Mesenteric fat pad (tissue), 1 donor: ENCODE data around the gene SCN9A. TPM values are rescaled to one million over a fixed set of nuclear protein-coding genes. Genes with fewer than 3 reads are reported as not detected.

Experiments used
- DNase-seq: peaks from one replicate; pipeline ENCODE4 v3.0.0-alpha.2; 2020; ENCODE audit warnings: low spot score
- total RNA-seq: library from RNA; stranded (reverse); fragmentation: NEBNext Ultra II Directional; extraction: Animal tissue kit (Norgen Biotek cat#: 25700); gene quantifications from one replicate; pipeline ENCODE4 v1.2.1, GENCODE V29; 2021
- donor health status: DM: yes; HTN: yes; CAD: no.

SCN9A gene
- total RNA-seq, 1 donor from 2014 or later, result 5.7 TPM

DNA sequence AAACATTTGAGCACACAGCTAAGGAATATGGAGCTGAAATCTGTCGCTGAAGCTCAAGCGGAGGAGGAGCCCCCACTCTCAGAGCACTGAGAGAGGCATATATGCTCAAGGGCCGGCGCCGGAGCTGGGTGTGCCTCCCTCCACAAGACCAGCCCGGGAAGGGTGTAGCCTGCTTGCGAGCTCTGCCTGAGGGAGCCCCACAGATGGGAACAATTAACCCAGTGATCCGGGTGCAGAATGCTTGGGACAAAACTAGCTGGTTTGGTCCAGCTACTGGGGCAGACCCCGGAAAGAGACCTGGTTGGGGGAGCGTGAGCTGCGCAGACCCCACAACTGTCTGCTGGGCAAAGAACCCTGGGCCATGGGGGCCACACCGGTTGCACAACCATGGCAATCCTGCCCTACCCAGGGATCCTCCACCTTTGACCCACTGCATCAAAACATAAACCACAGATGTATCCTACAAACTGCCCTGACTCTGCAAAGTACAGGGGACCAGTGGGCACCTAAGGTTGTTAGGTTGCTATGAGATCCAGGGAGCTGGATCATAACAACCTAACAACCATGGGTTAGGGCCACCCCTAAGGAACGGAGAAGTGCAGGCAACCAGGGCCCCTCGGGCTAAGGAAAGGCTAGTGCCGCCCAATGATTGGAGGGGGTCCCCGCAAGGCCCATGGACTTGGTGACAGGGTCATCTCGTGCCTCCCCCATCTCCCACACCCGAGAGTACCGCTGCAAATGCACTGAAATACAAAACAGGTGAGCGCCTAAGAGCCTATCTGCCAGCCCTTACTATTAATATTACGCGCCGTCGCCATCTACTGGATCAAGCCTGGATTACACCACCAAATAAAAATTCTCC, 194.6 kb downstream of the SCN9A start:
- no peak for DNase-seq

DNA sequence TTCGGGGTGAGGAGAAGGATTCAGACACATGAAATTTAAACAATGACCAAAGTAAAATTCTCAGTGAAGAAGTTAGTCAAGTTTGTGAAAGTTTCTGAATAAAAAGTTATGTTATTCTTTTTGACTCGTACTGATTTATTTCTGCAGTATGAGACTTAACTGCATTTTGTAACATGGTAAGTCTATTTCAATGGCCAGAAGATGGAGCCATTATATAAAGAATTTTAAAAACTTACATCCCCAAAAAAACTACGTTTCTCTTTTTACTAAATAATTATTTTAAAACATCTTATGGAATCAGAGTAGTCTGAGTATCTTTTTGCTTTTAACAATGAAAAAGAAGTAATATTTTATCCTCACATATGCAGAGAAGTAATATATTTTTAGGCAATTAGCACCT, 196.5 kb downstream of the SCN9A start:
- no peak for DNase-seq

GRCh38 chr2:166173263-166173662, 202.5 kb downstream of the SCN9A start:
- DNase-seq, result no peak

GRCh38 chr2:166171216-166171615, 204.5 kb downstream of the SCN9A start:
- DNase-seq, result no peak

- no peak for DNase-seq
Observed at GRCh38 chr2:166170356-166170755, 205.4 kb downstream of the SCN9A start.

GRCh38 chr2:166167449-166167848, 208.3 kb downstream of the SCN9A start:
- DNase-seq, result no peak

- no peak for DNase-seq
Observed at GRCh38 chr2:166163775-166164174, 212.0 kb downstream of the SCN9A start.

DNA sequence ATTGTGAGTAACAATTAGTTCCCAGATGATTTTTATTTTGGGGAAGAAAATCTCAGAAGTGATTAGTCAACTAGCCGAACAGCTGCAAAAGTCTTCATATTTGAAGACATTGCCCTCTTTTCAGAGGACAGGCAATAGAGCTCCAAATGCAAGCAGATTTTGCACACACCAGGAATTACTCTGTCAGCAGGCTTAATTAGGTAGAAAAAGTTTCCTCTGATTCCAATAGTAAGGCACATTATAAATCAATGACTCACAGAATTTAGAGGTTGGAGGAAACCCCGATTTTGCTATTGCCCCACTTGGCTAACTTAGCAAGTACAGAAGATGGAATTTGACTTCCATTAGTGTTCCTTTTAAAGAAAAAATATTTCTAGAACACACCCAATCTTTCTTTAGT, 217.2 kb downstream of the SCN9A start:
- no peak for DNase-seq

- no peak for DNase-seq
Observed at GRCh38 chr2:166157578-166157977, 218.2 kb downstream of the SCN9A start.

- no peak for DNase-seq
Observed at GRCh38 chr2:166156985-166157490, 218.7 kb downstream of the SCN9A start.

DNA sequence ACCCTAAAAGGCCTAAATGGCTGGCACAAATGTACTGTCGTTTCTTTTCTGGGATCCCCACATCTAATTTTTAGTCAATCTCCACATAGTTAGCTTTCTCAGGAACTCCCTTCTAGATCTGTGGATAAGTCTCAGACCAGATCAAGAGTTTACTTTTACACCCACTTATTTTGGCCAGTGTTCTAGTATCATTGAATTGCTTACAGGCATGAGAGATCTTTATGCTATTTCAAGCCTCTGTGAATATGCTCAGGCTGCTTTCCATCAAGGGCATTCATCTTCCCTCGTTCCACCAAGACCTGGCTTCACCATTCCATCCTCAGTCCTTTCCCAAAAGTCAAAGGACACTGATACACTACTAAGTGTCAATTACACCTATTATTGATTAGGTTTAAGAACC, 220.2 kb downstream of the SCN9A start:
- DNase-seq, result no peak

- DNase-seq, result no peak
Observed at GRCh38 chr2:166154685-166155338, 220.9 kb downstream of the SCN9A start.

GRCh38 chr2:166152064-166152463, 223.7 kb downstream of the SCN9A start:
- DNase-seq, result no peak

DNA sequence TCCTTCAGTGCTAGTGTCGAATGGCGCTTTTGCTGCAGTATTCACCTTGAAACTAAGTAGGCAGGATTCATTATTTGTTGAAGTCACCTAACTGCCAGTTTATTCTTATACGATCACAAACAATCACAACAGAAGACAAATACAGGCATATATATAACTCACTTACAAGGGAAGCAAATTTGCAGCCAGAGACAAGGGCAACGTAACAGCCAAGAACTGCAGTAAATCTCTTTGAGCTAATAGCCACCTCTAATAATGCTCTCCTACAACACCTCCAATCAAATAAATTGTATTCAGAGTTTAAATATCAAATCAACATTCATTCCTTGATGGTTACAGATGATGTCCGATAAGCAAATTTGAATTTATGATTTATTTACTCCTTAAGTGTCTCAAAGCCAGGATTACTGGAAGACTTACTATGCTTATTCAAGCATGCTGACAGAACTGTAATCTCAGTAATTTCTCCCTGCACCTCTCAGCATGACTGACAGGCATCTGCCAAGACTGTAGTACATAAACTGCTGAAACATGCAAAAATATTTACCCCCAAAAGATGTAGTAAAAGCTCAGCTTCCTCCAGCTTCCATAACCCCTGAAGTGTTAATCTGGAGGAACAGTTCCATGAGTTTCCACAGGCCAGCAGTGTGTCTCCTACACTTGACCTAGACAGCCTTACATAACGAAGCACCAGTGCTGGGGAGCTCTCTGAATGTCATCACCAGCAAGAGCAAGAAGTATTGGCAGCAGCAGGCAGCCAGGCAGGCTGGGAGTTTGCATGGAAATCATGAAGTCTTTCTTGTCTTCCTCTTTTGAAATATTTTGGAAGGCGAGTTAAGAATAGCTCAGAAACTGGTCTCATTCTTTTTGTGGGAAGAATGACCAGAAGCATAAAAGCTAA, 227.0 kb downstream of the SCN9A start:
- no peak for DNase-seq

DNA sequence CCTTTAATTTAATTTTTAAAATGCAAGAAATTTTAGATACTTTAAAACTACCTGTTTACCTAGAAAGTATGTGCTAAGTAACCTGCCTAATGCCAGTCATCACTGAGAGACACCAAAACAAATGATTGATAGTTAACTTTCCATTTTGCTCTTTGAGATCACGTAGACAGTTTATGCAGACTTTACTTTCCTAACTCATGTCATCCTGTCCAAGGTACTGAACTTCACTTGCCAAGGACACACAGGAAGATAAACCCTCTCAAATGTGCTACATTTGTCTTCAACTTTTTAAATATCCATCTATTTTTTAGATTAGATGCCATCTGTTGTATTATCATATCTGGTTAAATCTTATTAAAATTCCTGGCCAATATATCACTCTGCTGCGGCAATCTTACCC, 227.9 kb downstream of the SCN9A start:
- no peak for DNase-seq

Other genes starting within 250 kb of the SCN9A start
- gene SCN1A, start 247.9 kb downstream of the SCN9A start, total RNA-seq, result not detected
- 0.42 TPM for gene SCN7A, start 118.3 kb upstream of the SCN9A start, total RNA-seq